DND-41 (cell line): ENCODE measurements around the gene AHSG.

Source experiments
- ATAC-seq: fragments of 200-7000 bp; cut with Tn5 transposase; 3 replicates; pipeline ENCODE4 v1.9.1; 2021; ENCODE audit warnings: low read depth; ENCODE audit not compliant: insufficient read depth
- DNase-seq: peaks from one replicate; pipeline ENCODE4 v3.0.0-alpha.2; 2020
- H2AFZ ChIP-seq: 2 replicates; pipeline ENCODE4 v1.6.0; 2012; ENCODE audit warnings: low read depth, low read length
- H3K27ac ChIP-seq: 2 replicates; pipeline ENCODE4 v1.5.1; 2012; ENCODE audit warnings: low read length, inconsistent platforms
- H3K27me3 ChIP-seq: fragments of 200-600 bp; sonication (generic); 2 replicates; pipeline ENCODE4 v1.6.0; 2012; ENCODE audit warnings: low read length, mild to moderate bottlenecking, inconsistent platforms; ENCODE audit not compliant: insufficient read depth, poor library complexity
- H3K36me3 ChIP-seq: 2 replicates; pipeline ENCODE4 v1.5.1; 2012; ENCODE audit warnings: low read length, inconsistent platforms; ENCODE audit not compliant: insufficient read depth
- H3K4me1 ChIP-seq: 2 replicates; pipeline ENCODE4 v1.5.1; 2012; ENCODE audit warnings: mild to moderate bottlenecking, low read length; ENCODE audit not compliant: insufficient read depth
- H3K4me2 ChIP-seq: 2 replicates; pipeline ENCODE4 v1.6.0; 2012; ENCODE audit warnings: mild to moderate bottlenecking, moderate library complexity, low read length, inconsistent platforms; ENCODE audit not compliant: insufficient read depth
- H3K4me3 ChIP-seq, 2 experiments: fragments of 200-600 bp in 1 of 2; shearing (Covaris generic) in 1 of 2; 2 replicates each; pipeline ENCODE4 v1.5.1; 2012 to 2016; ENCODE audit warnings: inconsistent platforms in 2 of 2, low read length in 2 of 2, mild to moderate bottlenecking in 2 of 2, low read depth in 1 of 2, moderate library complexity in 1 of 2
- H3K79me2 ChIP-seq: 2 replicates; pipeline ENCODE4 v1.6.0; 2012; ENCODE audit warnings: low read length, inconsistent platforms; ENCODE audit not compliant: insufficient read depth
- H3K9ac ChIP-seq: 2 replicates; pipeline ENCODE4 v1.6.0; 2012; ENCODE audit warnings: low read depth, mild to moderate bottlenecking, inconsistent platforms, low read length, moderate library complexity
- H3K9me3 ChIP-seq: 2 replicates; pipeline ENCODE4 v1.5.1; 2012; ENCODE audit warnings: low read length, moderate library complexity, mild to moderate bottlenecking, inconsistent platforms; ENCODE audit not compliant: insufficient read depth, severe bottlenecking
- H4K20me1 ChIP-seq: 2 replicates; pipeline ENCODE4 v1.6.0; 2012; ENCODE audit warnings: low read length; ENCODE audit not compliant: insufficient read depth
- CTCF ChIP-seq: IDR thresholded peaks from 2 replicates; pipeline ENCODE4 v1.5.1; 2012; ENCODE audit warnings: borderline replicate concordance, low read length, moderate library complexity, mild to moderate bottlenecking; ENCODE audit not compliant: poor library complexity, severe bottlenecking; ENCODE audit errors: extremely low read depth
- EZH2 ChIP-seq: IDR thresholded peaks from 3 replicates; pipeline ENCODE4 v1.6.1; 2012; ENCODE audit warnings: borderline replicate concordance, low read depth, mild to moderate bottlenecking, moderate library complexity, low read length, inconsistent platforms; ENCODE audit not compliant: severe bottlenecking

Gene AHSG

GRCh38 chr3:186619787-186620212, 6.9 kb downstream of the AHSG start:
- DNase-seq (no peak), ATAC-seq (no peak)
- Histone ChIP-seq H3K4me2 (no peak overlapping the region), H3K9ac (no peak overlapping the region), H4K20me1 (no peaks in the 10 kb centered on the region), H3K36me3 (no peaks in the 10 kb centered on the region), H3K79me2 (no peaks in the 10 kb centered on the region), H3K4me1 (peaks cover 17% of the 10 kb centered on the region), H3K27me3 (peaks cover 13% of the 10 kb centered on the region), H2AFZ (no peak overlapping the region), H3K9me3 (no peaks in the 10 kb centered on the region), H3K4me3 (no peak overlapping the region), H3K27ac (no peak overlapping the region)
- TF ChIP-seq CTCF (no peak), EZH2 (no peak)

- no peak overlapping the region for H3K4me3 ChIP-seq
- H3K27ac ChIP-seq: no peak overlapping the region
- no peaks in the 10 kb centered on the region for H4K20me1 ChIP-seq
- no peaks in the 10 kb centered on the region for H3K79me2 ChIP-seq
- peaks cover 13% of the 10 kb centered on the region for H3K27me3 ChIP-seq
- DNase-seq (no peak), ATAC-seq (no peak)
- TF ChIP-seq CTCF (no peak), EZH2 (no peak)
- H2AFZ ChIP-seq: no peak overlapping the region
- H3K4me1 ChIP-seq: peaks cover 10% of the 10 kb centered on the region
- H3K9ac ChIP-seq: no peak overlapping the region
- H3K9me3 ChIP-seq: no peaks in the 10 kb centered on the region
- H3K4me2 ChIP-seq: no peak overlapping the region
- H3K36me3 ChIP-seq: no peaks in the 10 kb centered on the region
These were observed 7.6 kb downstream of the AHSG start for GRCh38 chr3:186620213-186621092.

GRCh38 chr3:186621894-186622650, 9.2 kb downstream of the AHSG start:
- Histone ChIP-seq H3K36me3 (no peaks in the 10 kb centered on the region), H3K4me3 (no peak overlapping the region), H3K4me2 (no peak overlapping the region), H4K20me1 (no peaks in the 10 kb centered on the region), H3K9ac (no peak overlapping the region), H3K79me2 (no peaks in the 10 kb centered on the region), H2AFZ (no peak overlapping the region), H3K27me3 (peaks cover 13% of the 10 kb centered on the region), H3K27ac (no peak overlapping the region), H3K9me3 (no peaks in the 10 kb centered on the region), H3K4me1 (peaks cover 4% of the 10 kb centered on the region)
- DNase-seq (no peak), ATAC-seq (no peak)
- no peak for TF ChIP-seq EZH2
- no peak for TF ChIP-seq CTCF
